Natural killer cell treated with Interleukin-12 subunit alpha and Interleukin-12 subunit beta and Interleukin-15 and Interleukin-18, amount 100 ng/mL, for 72 hours (primary cell): ENCODE data around the gene HK3. TPM values are rescaled to one million over a fixed set of nuclear protein-coding genes. Genes with fewer than 3 reads are reported as not detected.

Experiments
- ATAC-seq, 2 donors: fragments of 150-1000 bp; cut with Tn5 transposase in 1 of 2; sonication (Bioruptor Pico), chemical (Tn5 transposase) in 1 of 2; 2 replicates each; pipeline ENCODE4 v1.10.0; 2021
- DNase-seq: peaks from one replicate; pipeline ENCODE4 v3.0.0; 2022; ENCODE audit warnings: low spot score
- H3K27ac Mint-ChIP-seq, 2 donors: 1 replicate in 1 of 2; 2 replicates in 1 of 2; pipeline ENCODE4 v1.8.0; 2022; ENCODE audit warnings: mixed read lengths in 2 of 2, mild to moderate bottlenecking in 1 of 2, moderate library complexity in 1 of 2
- H3K27me3 Mint-ChIP-seq, 2 donors: 1 replicate in 1 of 2; 2 replicates in 1 of 2; pipeline ENCODE4 v1.8.0; 2022; ENCODE audit warnings: mixed read lengths in 2 of 2
- H3K36me3 Mint-ChIP-seq: one replicate; pipeline ENCODE4 v1.8.0; 2022; ENCODE audit warnings: mixed read lengths
- H3K4me1 Mint-ChIP-seq, 2 donors: 1 replicate in 1 of 2; 2 replicates in 1 of 2; pipeline ENCODE4 v1.8.0; 2022; ENCODE audit warnings: low read depth in 2 of 2, mixed read lengths in 2 of 2, mild to moderate bottlenecking in 1 of 2
- H3K4me3 Mint-ChIP-seq: one replicate; pipeline ENCODE4 v1.8.0; 2022; ENCODE audit warnings: mixed read lengths
- H3K9me3 Mint-ChIP-seq: 2 replicates; pipeline ENCODE4 v1.8.0; 2022; ENCODE audit warnings: mixed read lengths
- total RNA-seq, 2 donors: library from RNA; stranded (reverse); gene quantifications; one replicate each; pipeline ENCODE4 v1.2.3, GENCODE V29; 2022

Gene HK3
- total RNA-seq, 2 donors from 2014 or later = 0.36 to 13.3 TPM

DNA sequence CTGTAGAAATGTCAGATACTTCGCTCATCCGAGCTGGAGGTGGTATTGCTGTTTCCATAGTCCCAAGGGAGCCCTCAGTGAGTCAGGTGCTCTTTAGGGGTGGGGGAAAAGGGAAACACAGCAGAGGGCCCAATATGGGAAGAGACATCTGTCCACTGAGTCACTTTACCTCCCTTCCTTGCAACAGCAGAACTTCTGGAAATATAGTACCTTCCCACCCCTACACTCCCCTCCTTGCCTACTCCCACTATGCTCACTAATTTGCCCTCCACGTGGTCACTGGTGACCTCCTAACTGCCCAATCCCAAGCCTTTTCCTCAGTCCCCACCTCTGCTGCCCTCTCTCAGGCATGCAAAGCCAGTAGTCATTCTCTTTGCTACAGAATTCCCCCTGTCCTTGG, 1.9 kb downstream of the HK3 start:
- H3K27ac Mint-ChIP-seq = peak overlapping the region in 1 of 2 donors; percentile 16
- peaks cover 0 to 8% of the 10 kb centered on the region in 2 donors for H3K27me3 Mint-ChIP-seq
- DNase-seq = no peak
- peaks cover 15 to 19% of the 10 kb centered on the region in 2 donors for H3K4me1 Mint-ChIP-seq
- ATAC-seq = no peak
- H3K4me3 Mint-ChIP-seq = peak overlapping the region; percentile 67
- peaks cover 7% of the 10 kb centered on the region for H3K36me3 Mint-ChIP-seq
- H3K9me3 Mint-ChIP-seq = no peaks in the 10 kb centered on the region

DNA sequence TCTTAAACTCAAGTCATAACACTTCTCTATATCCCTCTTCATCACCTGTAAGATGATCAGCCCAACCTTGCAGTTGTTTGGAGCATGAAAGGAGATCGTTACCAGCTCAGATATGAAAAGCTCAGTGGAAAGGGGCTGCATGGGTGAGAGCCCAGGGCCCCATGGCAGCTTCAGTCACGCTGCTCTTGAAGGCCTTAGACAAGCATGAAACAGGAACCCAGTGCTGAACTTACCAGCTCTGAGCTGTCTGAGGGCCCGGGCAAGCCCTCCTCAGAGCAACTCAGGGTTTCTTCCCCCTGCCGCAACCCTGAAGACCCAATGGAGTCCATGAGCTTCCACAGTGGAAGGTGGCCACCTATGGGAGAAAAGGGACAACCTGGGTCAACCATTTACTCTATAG, 3.3 kb downstream of the HK3 start:
- ATAC-seq (no peak), DNase-seq (no peak)
- H3K4me1 Mint-ChIP-seq = peaks cover 12 to 15% of the 10 kb centered on the region in 2 donors
- peak overlapping the region in 1 of 2 donors; percentile 66 for H3K27ac Mint-ChIP-seq
- peaks cover 9 to 20% of the 10 kb centered on the region in 2 donors for H3K27me3 Mint-ChIP-seq
- no peaks in the 10 kb centered on the region for H3K9me3 Mint-ChIP-seq
- H3K36me3 Mint-ChIP-seq = no peaks in the 10 kb centered on the region
- peak overlapping the region; percentile 47 for H3K4me3 Mint-ChIP-seq

DNA sequence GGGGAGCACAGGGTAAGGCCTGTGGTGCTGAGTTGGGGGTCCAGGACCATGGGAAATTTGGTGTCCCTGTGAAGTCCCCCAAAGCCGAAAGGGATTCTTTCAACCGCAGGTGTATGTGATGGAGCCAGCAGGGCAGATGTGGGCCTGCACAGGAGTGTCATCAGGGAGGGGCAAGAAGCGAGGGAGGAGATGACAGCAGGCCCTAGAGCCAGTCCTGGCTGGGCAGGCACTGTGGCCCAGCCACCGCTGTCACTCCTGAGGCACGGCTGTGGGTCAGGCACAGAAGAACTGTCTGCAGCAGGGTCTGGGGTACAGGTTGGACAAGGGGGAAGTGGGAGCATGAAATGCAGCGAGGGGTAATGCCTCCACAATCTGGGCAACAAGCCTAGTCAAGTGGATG, 4.8 kb downstream of the HK3 start:
- H3K4me1 Mint-ChIP-seq = peaks cover 4 to 9% of the 10 kb centered on the region in 2 donors

DNA sequence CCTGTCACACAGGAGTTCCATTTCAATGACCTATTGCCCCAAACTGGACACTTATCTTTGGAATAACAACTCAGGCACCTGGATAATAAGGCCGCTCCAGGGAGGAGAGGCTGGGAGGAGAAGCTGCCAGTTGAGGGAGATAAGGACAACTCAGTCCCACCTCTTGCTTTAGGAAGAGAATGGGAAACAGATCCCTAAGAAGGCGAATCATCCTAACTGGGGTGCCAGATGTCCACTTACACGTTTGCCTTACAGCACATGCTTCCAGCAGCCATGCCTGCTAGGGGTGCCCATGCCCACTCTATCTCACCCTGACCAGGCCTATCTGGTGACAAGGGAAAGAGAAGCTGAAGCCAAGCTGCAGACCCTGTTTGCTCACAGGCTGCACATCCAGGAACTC, 6.5 kb downstream of the HK3 start:
- no peak for DNase-seq
- no peaks in the 10 kb centered on the region for H3K36me3 Mint-ChIP-seq
- H3K27ac Mint-ChIP-seq = no peak overlapping the region
- H3K27me3 Mint-ChIP-seq = peaks cover 9 to 17% of the 10 kb centered on the region in 2 donors
- no peak for ATAC-seq
- H3K4me1 Mint-ChIP-seq = peaks cover 0 to 3% of the 10 kb centered on the region in 2 donors
- no peak overlapping the region for H3K4me3 Mint-ChIP-seq
- no peaks in the 10 kb centered on the region for H3K9me3 Mint-ChIP-seq

More for the DNA sequence above, 4.8 kb downstream of the HK3 start:
- ATAC-seq (peak in 1 of 2 donors; percentile 9), DNase-seq (no peak)
- Mint-ChIP-seq H3K9me3 (no peaks in the 10 kb centered on the region), H3K4me3 (no peak overlapping the region), H3K36me3 (no peaks in the 10 kb centered on the region), H3K27me3 (peaks cover 9 to 20% of the 10 kb centered on the region in 2 donors), H3K27ac (no peak overlapping the region)

DNA sequence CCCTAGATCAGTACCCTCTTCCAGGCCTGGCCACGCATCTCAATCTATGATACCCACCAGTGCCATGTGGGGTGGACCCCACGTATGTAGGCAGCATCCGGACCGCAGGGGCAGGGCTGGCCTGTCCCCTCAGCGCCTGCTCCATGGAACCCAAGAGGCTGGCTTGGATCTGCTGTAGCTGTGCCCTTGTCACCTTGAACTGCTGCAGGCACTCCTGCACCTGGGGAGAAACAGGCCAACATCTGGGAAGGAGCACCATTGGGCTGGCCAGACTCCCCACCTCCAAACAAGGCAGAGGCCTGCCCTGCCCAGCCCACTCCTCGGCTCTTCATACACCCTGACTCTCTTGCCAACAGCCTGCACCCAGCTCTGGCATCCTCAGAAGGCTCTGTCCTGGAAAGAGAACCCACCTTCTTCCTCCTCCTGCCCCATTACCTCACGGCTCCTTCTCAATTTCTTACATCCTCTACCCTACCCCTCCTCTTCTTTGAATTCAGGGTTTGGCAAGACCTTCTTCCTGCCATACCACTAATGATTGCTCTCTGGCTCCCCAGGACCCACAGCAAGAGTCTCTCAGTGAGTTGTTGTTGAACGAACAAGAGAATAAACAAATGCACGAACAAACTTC, 7.7 kb downstream of the HK3 start:
- Mint-ChIP-seq H3K36me3 (no peaks in the 10 kb centered on the region), H3K9me3 (no peaks in the 10 kb centered on the region), H3K4me1 (peaks cover 0 to 3% of the 10 kb centered on the region in 2 donors), H3K27ac (no peak overlapping the region), H3K27me3 (peaks cover 9 to 15% of the 10 kb centered on the region in 2 donors), H3K4me3 (no peak overlapping the region)
- DNase-seq (no peak), ATAC-seq (peak in 1 of 2 donors; percentile 3)

DNA sequence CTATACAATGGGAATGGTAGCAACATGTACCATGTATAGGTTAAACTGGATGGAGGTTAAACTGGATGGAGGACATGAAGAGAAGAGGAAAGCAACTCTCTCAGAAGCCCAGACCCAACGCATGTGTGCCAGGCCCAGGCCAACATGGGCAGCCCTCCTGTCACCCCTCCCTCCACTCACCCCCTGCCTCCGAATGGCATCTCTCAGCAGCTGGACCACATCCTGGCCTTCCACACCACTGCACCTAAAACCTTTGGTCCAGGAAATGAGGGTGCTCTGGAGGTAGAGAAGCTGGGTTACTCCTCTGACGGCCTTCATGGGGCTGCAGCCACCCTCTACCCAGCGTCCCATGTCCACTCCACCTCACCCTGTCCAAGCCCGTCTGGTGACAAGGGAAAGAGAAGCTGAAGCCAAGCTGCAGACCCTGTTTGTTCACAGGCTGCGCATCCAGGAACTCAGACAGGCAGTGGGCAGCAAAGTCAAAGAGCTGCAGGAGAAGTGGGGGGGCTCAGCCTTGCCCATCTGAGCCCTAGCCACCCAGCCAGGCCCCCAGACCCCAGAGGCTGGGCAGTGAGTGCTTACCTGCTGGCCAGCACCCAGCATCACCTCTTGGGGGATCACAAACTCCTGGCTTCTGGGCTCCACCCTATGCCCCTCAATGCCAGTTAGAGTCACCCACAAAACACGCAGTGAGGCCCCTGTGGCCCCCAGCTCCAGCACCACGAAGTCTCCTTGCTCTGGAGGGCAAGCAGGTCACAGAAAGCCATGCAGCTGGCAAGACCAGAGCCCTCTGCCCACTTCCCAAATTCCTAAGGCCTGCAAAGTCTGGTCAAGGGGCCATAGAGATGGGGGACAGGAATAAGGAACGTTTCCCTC, 8.5 kb downstream of the HK3 start:
- ATAC-seq (no peak), DNase-seq (peak; percentile 38)
- H3K36me3 Mint-ChIP-seq = no peaks in the 10 kb centered on the region
- peaks cover 0 to 3% of the 10 kb centered on the region in 2 donors for H3K4me1 Mint-ChIP-seq
- H3K9me3 Mint-ChIP-seq = no peaks in the 10 kb centered on the region
- H3K27ac Mint-ChIP-seq = no peak overlapping the region
- peaks cover 9 to 15% of the 10 kb centered on the region in 2 donors for H3K27me3 Mint-ChIP-seq
- no peak overlapping the region for H3K4me3 Mint-ChIP-seq

DNA sequence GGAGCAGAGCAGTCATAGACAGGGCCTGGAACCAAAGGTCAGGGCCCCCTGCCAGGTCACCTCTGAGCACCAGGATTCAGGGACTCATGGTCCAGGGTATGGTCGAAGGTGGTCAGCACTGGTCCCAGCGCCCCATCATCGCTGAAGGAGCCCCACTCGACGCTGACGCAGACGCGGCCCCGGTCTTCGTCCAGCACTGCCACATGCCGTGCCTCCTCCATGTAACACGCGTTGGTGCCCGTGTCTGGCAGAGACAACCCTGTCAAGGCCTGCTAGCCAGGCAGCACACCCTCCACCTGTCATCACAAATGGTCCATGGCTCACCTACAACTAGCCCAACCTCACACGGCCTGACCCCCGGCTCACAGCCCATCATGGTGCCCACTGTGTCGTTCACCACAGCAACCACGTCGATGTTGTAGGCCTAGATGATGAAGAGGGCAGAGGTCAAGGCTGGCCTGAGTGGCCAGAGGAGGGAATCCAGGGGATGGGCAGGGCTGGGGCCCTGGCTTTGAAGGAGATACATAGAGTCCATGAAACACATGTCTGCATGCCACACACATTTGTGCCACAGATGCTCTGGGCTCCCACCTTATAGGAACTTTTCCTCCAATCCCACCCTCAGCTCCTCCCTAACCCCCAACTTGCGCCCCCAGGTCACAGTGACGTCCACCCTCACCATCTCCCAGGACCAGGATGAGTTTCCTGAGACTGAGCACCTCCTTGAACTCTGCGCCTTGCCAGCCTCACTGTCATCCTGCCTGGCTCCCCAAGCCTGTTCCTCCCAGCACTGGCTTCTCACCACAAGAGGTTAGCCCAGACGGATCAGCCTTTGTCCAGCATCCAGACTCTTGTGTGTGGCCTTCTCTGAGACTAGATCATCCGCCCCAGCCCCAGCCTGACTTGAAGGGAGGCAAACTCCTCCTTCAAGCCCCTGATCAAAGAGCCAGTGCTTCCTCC, 9.5 kb downstream of the HK3 start:
- Mint-ChIP-seq H3K9me3 (no peaks in the 10 kb centered on the region), H3K36me3 (no peaks in the 10 kb centered on the region), H3K4me3 (no peak overlapping the region), H3K4me1 (peaks cover 0 to 3% of the 10 kb centered on the region in 2 donors), H3K27me3 (peaks cover 9 to 15% of the 10 kb centered on the region in 2 donors), H3K27ac (no peak overlapping the region)
- DNase-seq (peak; percentile 54), ATAC-seq (no peak)

DNA sequence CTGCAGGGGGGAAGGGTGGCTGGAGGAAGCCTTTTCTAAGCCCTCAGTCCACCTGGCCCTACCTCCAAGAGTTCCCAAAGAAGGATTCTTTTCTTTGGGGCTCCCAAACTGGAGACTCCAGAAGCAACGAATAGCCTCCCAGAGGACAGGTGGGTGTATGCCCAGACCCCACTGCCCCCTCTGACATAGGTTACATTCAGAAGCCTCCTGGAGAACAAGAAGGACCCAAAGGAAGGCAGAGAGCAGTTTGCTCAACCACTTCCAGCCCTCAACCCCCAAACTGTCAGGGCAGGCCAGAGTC, 10.3 kb downstream of the HK3 start:
- Mint-ChIP-seq H3K9me3 (no peaks in the 10 kb centered on the region), H3K27ac (no peak overlapping the region), H3K4me1 (peaks cover 0 to 3% of the 10 kb centered on the region in 2 donors), H3K27me3 (peaks cover 9 to 15% of the 10 kb centered on the region in 2 donors), H3K4me3 (no peak overlapping the region), H3K36me3 (no peaks in the 10 kb centered on the region)
- ATAC-seq (no peak), DNase-seq (peak; percentile 16)

DNA sequence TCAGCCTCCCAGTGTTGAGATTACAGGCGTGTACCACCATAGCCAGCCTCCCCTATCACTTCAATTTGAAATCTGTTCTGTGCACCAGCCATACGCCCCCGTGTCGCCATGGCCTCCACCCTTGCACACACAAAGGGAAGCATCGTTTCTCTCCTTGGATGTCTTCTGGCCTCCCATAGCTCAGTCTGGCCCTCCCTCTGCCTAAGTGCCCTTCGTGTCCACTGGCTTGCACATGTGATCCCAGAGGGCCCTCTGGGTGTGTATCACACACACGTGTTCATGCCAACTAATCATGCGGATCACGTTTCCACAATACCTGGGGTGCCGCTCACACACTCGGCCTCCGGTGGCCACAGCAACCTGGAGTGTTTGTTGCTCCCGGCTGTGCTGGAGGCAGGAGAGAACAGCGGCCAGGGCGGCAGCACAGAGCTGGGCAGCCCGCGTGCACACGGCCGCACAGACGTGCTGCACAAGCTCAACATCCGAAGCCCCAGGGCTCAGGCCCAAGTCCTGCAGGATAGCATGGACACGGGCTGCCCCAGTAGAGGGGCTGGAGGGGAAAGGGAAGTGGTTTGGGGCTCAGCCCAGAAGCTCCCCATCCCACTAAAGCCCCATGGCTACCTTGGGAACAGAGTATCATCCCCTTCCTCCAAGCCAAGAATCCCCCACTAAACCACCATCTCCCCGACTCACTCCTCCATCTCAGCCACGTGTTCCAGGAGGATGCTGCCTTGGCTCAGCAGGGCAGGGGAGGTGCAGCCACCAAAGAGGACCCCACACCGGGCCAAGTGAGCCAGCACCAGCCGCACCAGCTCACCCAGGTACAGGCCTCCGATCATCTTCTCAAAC, 10.9 kb downstream of the HK3 start:
- DNase-seq = peak; percentile 59
- H3K27me3 Mint-ChIP-seq = peaks cover 9 to 12% of the 10 kb centered on the region in 2 donors

DNA sequence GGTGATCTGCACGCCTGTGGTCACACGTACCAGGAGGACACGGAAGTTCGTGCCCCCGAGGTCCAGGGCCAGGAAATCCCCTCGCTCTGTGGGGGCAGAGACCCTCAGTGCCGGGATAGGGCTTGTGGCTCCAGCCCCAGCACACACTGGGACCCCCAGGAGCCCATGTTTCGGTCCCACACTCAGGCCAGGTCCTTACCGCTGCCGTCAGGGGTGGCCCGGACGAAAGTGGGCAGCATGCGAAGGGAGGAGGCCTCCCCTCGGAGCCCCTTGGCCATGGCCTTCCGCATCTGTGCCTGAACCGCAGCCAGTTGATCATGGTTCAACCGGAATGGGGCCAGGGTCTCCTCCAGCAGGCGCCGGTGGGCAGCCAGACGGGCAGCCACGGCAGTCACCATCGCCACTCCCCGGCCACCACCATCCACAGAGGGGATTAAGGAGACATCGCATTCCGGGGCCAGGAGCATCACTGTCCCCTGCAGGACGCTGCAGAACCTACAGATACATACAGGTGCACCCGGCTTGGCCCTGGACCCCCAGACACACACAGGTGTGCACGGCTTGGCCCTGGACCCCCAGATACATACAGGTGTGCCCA, 11.8 kb downstream of the HK3 start:
- Mint-ChIP-seq H3K27ac (no peak overlapping the region), H3K4me3 (no peak overlapping the region), H3K27me3 (peaks cover 9 to 12% of the 10 kb centered on the region in 2 donors), H3K36me3 (no peaks in the 10 kb centered on the region), H3K4me1 (peaks cover 0 to 3% of the 10 kb centered on the region in 2 donors), H3K9me3 (no peaks in the 10 kb centered on the region)
- ATAC-seq = no peak
- DNase-seq = peak; percentile 50

More for the DNA sequence above, 10.9 kb downstream of the HK3 start:
- Mint-ChIP-seq H3K27ac (no peak overlapping the region), H3K36me3 (no peaks in the 10 kb centered on the region), H3K4me3 (no peak overlapping the region), H3K4me1 (peaks cover 0 to 3% of the 10 kb centered on the region in 2 donors), H3K9me3 (no peaks in the 10 kb centered on the region)
- no peak for ATAC-seq

DNA sequence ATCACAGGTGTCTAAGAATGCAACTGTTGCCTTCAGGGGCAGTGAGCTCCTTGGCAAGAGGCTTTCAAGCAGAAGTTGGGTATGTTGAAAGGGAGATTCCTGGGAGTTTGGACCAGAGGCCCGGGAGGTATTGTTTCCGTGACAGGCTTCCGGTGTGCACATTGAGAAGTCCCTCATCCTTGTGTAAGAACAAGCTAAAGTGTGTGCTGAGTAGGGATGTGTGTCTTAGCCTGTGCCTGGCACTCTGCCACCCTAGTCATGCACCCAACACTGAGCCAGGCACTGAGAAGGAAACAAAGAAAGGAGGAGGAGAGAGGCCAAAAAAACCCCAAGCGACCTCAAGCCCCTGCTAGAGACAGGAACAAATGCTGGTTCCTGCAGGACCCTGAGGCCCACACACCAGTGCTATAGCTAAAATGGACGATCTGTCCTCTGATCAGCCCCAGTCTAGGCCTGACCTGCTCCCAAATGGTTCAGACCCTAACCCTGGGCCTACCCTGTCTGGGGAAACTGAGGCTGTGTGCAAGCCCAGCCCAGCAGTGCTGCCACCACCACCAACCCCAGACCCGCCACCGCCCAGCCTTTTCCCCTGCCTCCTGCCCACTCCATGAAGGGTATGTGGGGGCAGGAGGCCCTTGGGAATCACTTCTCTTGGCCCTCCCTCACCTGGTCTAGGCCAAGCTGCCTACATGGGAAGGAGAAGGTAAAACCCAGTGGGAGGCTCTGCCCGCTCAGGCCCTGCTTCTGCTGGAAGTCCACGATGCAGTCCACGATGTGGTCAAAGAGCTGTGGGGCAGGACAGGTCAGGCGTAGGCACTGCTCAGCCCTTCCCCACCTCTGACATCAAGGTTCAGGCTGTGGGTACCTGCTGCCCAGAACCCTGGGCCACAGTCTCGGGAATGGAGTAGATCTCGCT, 12.6 kb downstream of the HK3 start:
- Mint-ChIP-seq H3K9me3 (no peaks in the 10 kb centered on the region), H3K27ac (no peak overlapping the region), H3K4me1 (peaks cover 0 to 3% of the 10 kb centered on the region in 2 donors), H3K36me3 (no peaks in the 10 kb centered on the region), H3K4me3 (no peak overlapping the region), H3K27me3 (peaks cover 4 to 6% of the 10 kb centered on the region in 2 donors)
- DNase-seq (peak; percentile 12), ATAC-seq (no peak)

DNA sequence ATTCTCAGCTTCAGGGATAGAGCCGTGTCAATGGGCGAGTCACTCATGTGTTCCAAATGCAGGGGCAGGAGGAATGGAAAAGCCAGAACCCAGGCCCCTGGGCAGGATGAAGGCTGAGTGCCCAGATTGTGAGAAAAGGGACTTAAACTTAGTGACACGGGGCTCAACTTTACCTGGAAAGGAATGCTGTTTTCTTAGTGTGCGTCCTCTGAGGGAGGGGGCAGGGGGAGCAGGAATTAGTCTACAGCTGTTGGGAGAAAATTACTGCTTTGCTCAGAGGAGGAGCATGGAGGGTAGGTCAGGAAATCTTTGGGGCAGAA, 14.6 kb downstream of the HK3 start:
- no peak for ATAC-seq

More for the DNA sequence above, 14.6 kb downstream of the HK3 start:
- Mint-ChIP-seq H3K4me3 (no peak overlapping the region), H3K27me3 (no peaks in the 10 kb centered on the region), H3K4me1 (no peaks in the 10 kb centered on the region), H3K36me3 (no peaks in the 10 kb centered on the region), H3K9me3 (no peaks in the 10 kb centered on the region), H3K27ac (no peak overlapping the region)
- DNase-seq = no peak
